SK-N-SH treated with all-trans-retinoic acid at 6 μM for 48 hours (cell line): ENCODE data around the gene CASP3.

Experiments used
- CSDC2 ChIP-seq: fragments of 250-450 bp; sonication (Bioruptor Pico); IDR thresholded peaks from 2 replicates; pipeline ENCODE4 v1.5.0; 2020; ENCODE audit warnings: mild to moderate bottlenecking, moderate library complexity
- ESRRG ChIP-seq: fragments of 250-450 bp; sonication (Bioruptor Pico); IDR thresholded peaks from 2 replicates; pipeline ENCODE4 v1.6.1; 2021; ENCODE audit warnings: mild to moderate bottlenecking
- ISL1 ChIP-seq: fragments of 250-450 bp; sonication (Bioruptor Pico); IDR thresholded peaks from 2 replicates; pipeline ENCODE4 v2.1.2; 2022; ENCODE audit warnings: mild to moderate bottlenecking, moderate library complexity
- RARB ChIP-seq: fragments of 250-450 bp; sonication (Bioruptor Pico); IDR thresholded peaks from 2 replicates; pipeline ENCODE4 v1.8.0; 2021; ENCODE audit warnings: mild to moderate bottlenecking, moderate library complexity
- ZFP30 ChIP-seq: fragments of 450-650 bp; formaldehyde crosslinking; IDR thresholded peaks from 2 replicates; pipeline ENCODE4 v1.5.0; 2022; ENCODE audit warnings: mild to moderate bottlenecking, moderate library complexity
- ZNF565 ChIP-seq: fragments of 450-650 bp; formaldehyde crosslinking; conservative IDR thresholded peaks from 2 replicates; pipeline ENCODE4 v1.5.0; 2020; ENCODE audit warnings: low read depth, mild to moderate bottlenecking, moderate library complexity
- ZNF70 ChIP-seq: fragments of 450-650 bp; formaldehyde crosslinking; IDR thresholded peaks from 2 replicates; pipeline ENCODE4 v1.5.0; 2020; ENCODE audit warnings: mild to moderate bottlenecking, moderate library complexity

GRCh38 chr4:184695178-184695896, 46.1 kb upstream of the CASP3 start:
- TF ChIP-seq RARB (CRISPR knock-in tag) (0 out of 2 replicates have a peak, but pooled peaks have one; percentile 12), CSDC2 (CRISPR knock-in tag) (no peak), ESRRG (CRISPR knock-in tag) (no peak), ZNF70 (CRISPR knock-in tag) (no peak), ZFP30 (CRISPR knock-in tag) (no peak), ISL1 (CRISPR knock-in tag) (peak; percentile 84), ZNF565 (CRISPR knock-in tag) (no peak)
